ENCODE data around the gene ANLN. TPM values are rescaled to one million over a fixed set of nuclear protein-coding genes. Genes with fewer than 3 reads are reported as not detected.

Gene ANLN
- total and polyA plus RNA-seq, 4 donors: 0.17 to 27.0 (median 1.3) TPM

- no peak for DNase-seq (ENCODE audit: low spot score)
- no peaks in the 10 kb centered on the region for H3K36me3 ChIP-seq (ENCODE audit: control insufficient read depth in 4 of 4, insufficient read depth in 3 of 4, low read depth in 1 of 4, low read length in 3 of 4)
- 96% methylated on average over 2 of the region's 2 CpGs for WGBS
Observed at GRCh38 chr7:36415144-36415543, 25.5 kb downstream of the ANLN start.

GRCh38 chr7:36416251-36416650 is 26.6 kb downstream of the ANLN start:
- H3K27me3 ChIP-seq (ENCODE audit: control insufficient read depth in 4 of 4, insufficient read depth in 4 of 4, low read length in 3 of 4): peaks cover 0 to 2% (median 0%) of the 10 kb centered on the region in 4 donors
- TF ChIP-seq MAX (IDR thresholded peaks at IDR 0.05) (no peak), HNF4A (conservative IDR thresholded peaks at IDR 0.05) (no peak), NR2F2 (IDR thresholded peaks at IDR 0.05) (no peak), REST (IDR thresholded peaks at IDR 0.05) (no peak), RXRA (IDR thresholded peaks at IDR 0.05) (no peak), RAD21 (IDR thresholded peaks at IDR 0.05) (no peak), EGR1 (IDR thresholded peaks at IDR 0.05; ENCODE audit: low read depth in 2 of 2) (no peak), YY1 (IDR thresholded peaks at IDR 0.05) (no peak), TAF1 (conservative IDR thresholded peaks at IDR 0.05) (no peak), SP1 (IDR thresholded peaks at IDR 0.05) (no peak)
- H3K9ac ChIP-seq (ENCODE audit: low read depth in 1 of 2, low read length in 2 of 2): no peak overlapping the region
- no peaks in the 10 kb centered on the region for H3K4me1 ChIP-seq (ENCODE audit: control insufficient read depth in 4 of 4, insufficient read depth in 4 of 4, low read length in 3 of 4)
- no peaks in the 10 kb centered on the region for H3K9me3 ChIP-seq (ENCODE audit: control insufficient read depth in 4 of 4, low read length in 3 of 4)
- WGBS: 98% methylated on average over 3 of the region's 3 CpGs
- no peak for DNase-seq (ENCODE audit: low spot score)
- no peak overlapping the region for H3K27ac ChIP-seq (ENCODE audit: low read depth in 1 of 2, low read length in 2 of 2)
- no peaks in the 10 kb centered on the region for H3K36me3 ChIP-seq (ENCODE audit: control insufficient read depth in 4 of 4, insufficient read depth in 3 of 4, low read depth in 1 of 4, low read length in 3 of 4)
- no peak overlapping the region for H3K4me3 ChIP-seq (ENCODE audit: low read depth in 1 of 3, low read length in 3 of 3)

More at GRCh38 chr7:36415144-36415543, 25.5 kb downstream of the ANLN start:
- H3K9me3 ChIP-seq (ENCODE audit: control insufficient read depth in 4 of 4, low read length in 3 of 4): no peaks in the 10 kb centered on the region
- TF ChIP-seq TAF1 (conservative IDR thresholded peaks at IDR 0.05) (no peak), GABPA (IDR thresholded peaks at IDR 0.05 in 1 of 2, conservative IDR thresholded peaks at IDR 0.05 in 1 of 2) (no peak), EGR1 (IDR thresholded peaks at IDR 0.05; ENCODE audit: low read depth in 2 of 2) (no peak), SP1 (IDR thresholded peaks at IDR 0.05) (no peak), FOXA2 (IDR thresholded peaks at IDR 0.05) (no peak), MAX (IDR thresholded peaks at IDR 0.05) (no peak), ZBTB33 (IDR thresholded peaks at IDR 0.05) (no peak)
- no peak overlapping the region for H3K4me3 ChIP-seq (ENCODE audit: low read depth in 1 of 3, low read length in 3 of 3)
- no peak overlapping the region for H3K9ac ChIP-seq (ENCODE audit: low read depth in 1 of 2, low read length in 2 of 2)
- H3K27me3 ChIP-seq (ENCODE audit: control insufficient read depth in 4 of 4, insufficient read depth in 4 of 4, low read length in 3 of 4): peaks cover 0 to 2% (median 0%) of the 10 kb centered on the region in 4 donors
- no peak overlapping the region for H3K27ac ChIP-seq (ENCODE audit: low read depth in 1 of 2, low read length in 2 of 2)
- H3K4me1 ChIP-seq (ENCODE audit: control insufficient read depth in 4 of 4, insufficient read depth in 4 of 4, low read length in 3 of 4): no peaks in the 10 kb centered on the region

All from liver (tissue), 9 donors.